AG09309 (cell line): ENCODE results near the gene SLC13A4.

Experiments used
- DNase-seq: peaks from one replicate; pipeline ENCODE4 v3.0.0-alpha.2; 2010; ENCODE audit warnings: low read depth
- H3K4me3 ChIP-seq: 2 replicates; pipeline ENCODE4 v1.5.1; 2011; ENCODE audit warnings: mild to moderate bottlenecking, low read depth, low read length, moderate library complexity; ENCODE audit not compliant: control insufficient read depth
- TF ChIP-seq, protein P1 (sequence below): IDR thresholded peaks from 2 replicates; pipeline ENCODE4 v1.5.1; 2011; ENCODE audit warnings: mild to moderate bottlenecking, low read depth, low read length, inconsistent platforms; ENCODE audit not compliant: insufficient read depth, control insufficient read depth; ENCODE audit errors: missing control alignments

The SLC13A4 gene

DNA sequence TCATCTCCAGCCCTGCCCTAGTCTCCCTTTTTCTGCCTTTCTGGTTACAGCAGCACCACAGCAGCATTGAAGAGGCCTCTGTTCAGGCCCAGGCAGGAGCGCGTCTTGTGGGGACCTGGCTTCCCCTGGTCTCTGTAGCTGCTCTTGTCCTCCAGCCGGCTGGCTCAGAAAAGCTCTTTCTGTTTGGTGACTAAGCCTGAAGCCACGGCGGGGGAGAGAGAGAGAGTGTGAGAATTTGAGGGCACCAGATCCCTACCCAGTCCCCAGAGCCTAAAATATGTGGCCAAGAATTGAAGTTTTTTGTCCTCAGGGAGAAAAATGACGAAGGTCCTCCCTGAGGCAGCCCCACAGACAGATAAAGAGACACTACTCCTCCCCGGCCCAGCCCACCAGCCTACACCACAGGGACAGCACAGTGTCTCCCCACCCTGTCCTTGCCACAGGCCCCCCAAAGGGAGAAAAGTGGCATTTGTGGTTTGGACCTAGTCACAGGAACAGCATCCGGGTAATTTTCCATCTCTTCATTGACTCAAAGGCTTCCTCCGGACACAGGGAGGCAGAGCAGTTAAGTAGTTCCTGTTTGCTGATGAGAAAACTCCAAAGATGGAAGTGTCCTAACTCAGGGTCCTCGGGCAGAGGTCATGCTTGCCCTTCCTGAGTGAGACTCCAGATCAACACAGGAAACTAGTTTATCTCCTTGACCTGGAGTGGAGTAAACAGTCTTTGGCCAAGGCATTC, 33.9 kb upstream of the SLC13A4 start:
- no peak overlapping the region for H3K4me3 ChIP-seq
- DNase-seq: no peak
- TF ChIP-seq, protein P1, sequence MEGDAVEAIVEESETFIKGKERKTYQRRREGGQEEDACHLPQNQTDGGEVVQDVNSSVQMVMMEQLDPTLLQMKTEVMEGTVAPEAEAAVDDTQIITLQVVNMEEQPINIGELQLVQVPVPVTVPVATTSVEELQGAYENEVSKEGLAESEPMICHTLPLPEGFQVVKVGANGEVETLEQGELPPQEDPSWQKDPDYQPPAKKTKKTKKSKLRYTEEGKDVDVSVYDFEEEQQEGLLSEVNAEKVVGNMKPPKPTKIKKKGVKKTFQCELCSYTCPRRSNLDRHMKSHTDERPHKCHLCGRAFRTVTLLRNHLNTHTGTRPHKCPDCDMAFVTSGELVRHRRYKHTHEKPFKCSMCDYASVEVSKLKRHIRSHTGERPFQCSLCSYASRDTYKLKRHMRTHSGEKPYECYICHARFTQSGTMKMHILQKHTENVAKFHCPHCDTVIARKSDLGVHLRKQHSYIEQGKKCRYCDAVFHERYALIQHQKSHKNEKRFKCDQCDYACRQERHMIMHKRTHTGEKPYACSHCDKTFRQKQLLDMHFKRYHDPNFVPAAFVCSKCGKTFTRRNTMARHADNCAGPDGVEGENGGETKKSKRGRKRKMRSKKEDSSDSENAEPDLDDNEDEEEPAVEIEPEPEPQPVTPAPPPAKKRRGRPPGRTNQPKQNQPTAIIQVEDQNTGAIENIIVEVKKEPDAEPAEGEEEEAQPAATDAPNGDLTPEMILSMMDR: no peak

DNA sequence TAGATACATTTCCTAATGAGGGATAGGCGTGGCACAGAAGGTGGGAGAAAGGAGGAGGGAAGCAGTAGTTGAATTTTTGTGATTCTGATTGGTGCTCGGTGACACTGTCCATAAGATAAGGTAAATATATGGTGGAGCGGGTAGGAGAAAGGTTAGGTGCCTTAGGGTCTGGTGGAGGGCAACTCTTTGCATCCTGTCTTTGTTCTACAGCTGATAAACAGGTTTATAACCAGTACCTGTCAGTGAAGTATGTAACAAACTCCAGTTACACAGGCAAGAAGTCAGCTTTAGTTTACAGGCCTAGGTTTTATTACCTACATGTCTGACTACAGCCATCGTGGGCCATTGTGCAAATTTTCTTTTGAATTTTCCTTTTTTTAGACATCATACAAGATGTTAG, 31.5 kb upstream of the SLC13A4 start:
- TF ChIP-seq, protein P1: no peak
- no peak overlapping the region for H3K4me3 ChIP-seq
- no peak for DNase-seq

DNA sequence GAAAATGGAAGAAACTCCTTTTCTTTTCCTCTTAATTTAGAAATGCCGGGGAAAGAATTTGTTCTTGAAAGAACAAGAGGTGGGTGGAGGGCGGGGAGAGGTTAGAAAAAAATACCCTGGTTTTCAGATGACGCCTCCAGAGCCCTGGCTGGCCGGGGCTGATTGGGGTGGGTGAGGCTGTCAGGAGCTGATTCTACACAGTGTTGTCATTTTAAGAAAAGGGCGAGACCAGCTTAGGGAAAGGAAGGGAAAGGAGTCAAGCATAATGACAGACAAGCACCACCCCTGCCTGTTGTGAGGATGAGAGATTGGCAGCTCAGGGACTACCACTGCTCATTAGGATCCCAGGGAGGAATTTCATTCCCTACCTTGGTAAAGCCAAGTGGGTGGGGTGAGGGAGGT, 30.5 kb upstream of the SLC13A4 start:
- TF ChIP-seq, protein P1: no peak
- peak overlapping the region; percentile 37 for H3K4me3 ChIP-seq
- DNase-seq: no peak

DNA sequence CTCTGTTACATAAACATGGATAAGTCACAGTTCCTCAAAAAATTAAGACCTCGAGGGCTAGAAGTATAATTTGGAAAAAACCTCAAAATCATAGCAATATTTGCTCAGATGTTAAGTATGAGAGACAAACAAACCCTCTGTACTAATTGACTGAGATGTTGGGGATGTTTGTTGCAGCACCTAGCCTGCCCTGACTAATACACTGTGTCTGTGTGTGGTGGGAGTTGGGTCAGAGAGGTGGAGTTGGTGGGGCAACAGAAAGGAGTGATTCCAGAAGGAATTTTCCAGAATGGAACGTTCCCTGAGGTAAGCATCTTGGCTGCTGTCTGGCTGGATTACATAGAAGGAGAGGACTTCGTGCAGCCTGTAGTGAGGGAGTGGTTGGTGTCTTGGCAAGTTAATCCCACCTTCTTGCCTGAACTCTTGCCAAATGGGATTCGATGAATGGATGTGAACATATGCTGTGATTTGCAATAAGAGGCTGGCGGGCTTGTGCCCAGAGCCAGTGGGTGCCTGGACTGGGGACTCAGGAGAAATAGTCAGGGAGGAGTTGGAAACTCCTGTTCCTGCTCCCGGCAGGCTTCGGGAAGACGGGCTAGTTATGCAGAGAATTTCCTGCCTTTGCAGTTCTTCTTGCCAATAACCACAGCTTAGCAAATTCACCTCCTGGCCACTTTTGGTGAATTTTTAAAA, 29.9 kb upstream of the SLC13A4 start:
- peak overlapping the region; percentile 37 for H3K4me3 ChIP-seq
- DNase-seq: peak; percentile 55
- TF ChIP-seq, protein P1: no peak

DNA sequence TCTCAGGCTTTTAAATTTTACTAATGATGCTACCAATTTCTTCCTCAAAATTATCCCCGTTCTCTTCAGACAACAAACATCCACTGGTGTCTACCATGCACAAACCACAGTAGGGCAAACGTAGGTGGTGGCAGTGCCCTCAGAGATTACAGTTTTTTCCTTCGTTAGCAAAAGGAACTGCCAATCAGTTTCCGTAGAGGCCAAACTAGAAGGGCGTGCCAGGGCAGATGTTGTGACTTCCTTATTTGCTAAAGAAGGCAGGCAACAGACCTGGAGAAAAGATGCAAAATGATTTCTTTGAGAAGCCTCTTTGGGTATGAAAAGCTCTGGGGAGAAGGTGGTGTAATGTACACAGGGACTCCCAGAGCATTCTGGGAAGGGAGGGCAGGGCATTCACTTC, 28.2 kb upstream of the SLC13A4 start:
- TF ChIP-seq, protein P1: no peak
- H3K4me3 ChIP-seq: no peak overlapping the region
- DNase-seq: no peak

DNA sequence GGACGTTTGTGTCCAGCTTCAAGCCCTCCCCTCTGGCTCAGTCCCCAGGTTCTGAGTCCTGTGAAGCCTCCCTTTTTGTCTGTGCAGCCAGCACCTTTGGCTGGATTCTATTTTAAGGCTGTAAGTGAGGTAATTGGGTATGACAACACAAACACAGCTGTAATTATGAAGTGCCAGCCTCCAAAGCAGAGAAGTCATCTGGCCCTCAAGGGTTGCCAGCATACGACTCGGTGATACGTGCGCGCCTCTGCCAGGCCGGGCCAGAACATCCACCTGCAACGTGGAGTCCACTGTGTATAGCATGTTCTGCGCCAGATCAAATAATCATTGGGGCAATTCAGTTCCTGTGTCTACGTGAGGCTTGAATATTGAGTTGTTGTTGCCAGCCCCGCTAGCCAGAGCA, 27.4 kb upstream of the SLC13A4 start:
- no peak overlapping the region for H3K4me3 ChIP-seq
- TF ChIP-seq, protein P1: no peak
- no peak for DNase-seq
